Measurements from ENCODE around the gene IL15RA. TPM values are rescaled to one million over a fixed set of nuclear protein-coding genes. Genes with fewer than 3 reads are reported as not detected.

IL15RA gene
- total RNA-seq, 1 donor = 3.0 TPM

GRCh38 chr10:6012121-6012905 lies 35.0 kb upstream of the IL15RA start:
- TF ChIP-seq, protein P1, sequence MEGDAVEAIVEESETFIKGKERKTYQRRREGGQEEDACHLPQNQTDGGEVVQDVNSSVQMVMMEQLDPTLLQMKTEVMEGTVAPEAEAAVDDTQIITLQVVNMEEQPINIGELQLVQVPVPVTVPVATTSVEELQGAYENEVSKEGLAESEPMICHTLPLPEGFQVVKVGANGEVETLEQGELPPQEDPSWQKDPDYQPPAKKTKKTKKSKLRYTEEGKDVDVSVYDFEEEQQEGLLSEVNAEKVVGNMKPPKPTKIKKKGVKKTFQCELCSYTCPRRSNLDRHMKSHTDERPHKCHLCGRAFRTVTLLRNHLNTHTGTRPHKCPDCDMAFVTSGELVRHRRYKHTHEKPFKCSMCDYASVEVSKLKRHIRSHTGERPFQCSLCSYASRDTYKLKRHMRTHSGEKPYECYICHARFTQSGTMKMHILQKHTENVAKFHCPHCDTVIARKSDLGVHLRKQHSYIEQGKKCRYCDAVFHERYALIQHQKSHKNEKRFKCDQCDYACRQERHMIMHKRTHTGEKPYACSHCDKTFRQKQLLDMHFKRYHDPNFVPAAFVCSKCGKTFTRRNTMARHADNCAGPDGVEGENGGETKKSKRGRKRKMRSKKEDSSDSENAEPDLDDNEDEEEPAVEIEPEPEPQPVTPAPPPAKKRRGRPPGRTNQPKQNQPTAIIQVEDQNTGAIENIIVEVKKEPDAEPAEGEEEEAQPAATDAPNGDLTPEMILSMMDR (IDR thresholded peaks at IDR 0.05; ENCODE audit: insufficient read depth, low read depth, low read length) = no peak
- DNase-seq (ENCODE audit: low read depth) = no peak
- no peak overlapping the region for H3K4me3 ChIP-seq (ENCODE audit: low read depth, low read length)

DNA sequence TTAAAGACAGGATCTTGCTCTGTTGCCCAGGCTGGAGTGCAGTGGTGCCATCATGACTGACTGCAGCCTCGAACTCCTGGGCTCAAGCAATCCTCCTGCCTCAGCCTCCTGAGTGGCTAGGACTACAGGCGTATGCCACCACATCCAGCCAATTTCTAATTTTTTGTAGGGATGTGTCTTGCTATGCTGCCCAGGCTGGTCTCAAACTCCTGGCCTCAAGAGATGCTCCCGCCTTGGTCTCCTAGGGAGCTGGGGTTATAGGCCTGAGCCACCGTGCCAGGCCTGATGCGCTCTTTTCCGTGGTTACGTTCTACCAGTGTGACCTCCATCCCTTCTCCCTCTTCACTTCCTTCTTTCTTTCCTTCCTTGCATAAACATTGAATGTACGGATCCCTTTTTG lies 34.2 kb upstream of the IL15RA start:
- no peak for DNase-seq (ENCODE audit: low read depth)
- no peak overlapping the region for H3K4me3 ChIP-seq (ENCODE audit: low read depth, low read length)
- TF ChIP-seq, protein P1 (IDR thresholded peaks at IDR 0.05; ENCODE audit: insufficient read depth, low read depth, low read length) = no peak

GRCh38 chr10:6010569-6010968 lies 33.2 kb upstream of the IL15RA start:
- TF ChIP-seq, protein P1 (IDR thresholded peaks at IDR 0.05; ENCODE audit: insufficient read depth, low read depth, low read length) = no peak
- DNase-seq (ENCODE audit: low read depth) = no peak
- H3K4me3 ChIP-seq (ENCODE audit: low read depth, low read length) = no peak overlapping the region

DNA sequence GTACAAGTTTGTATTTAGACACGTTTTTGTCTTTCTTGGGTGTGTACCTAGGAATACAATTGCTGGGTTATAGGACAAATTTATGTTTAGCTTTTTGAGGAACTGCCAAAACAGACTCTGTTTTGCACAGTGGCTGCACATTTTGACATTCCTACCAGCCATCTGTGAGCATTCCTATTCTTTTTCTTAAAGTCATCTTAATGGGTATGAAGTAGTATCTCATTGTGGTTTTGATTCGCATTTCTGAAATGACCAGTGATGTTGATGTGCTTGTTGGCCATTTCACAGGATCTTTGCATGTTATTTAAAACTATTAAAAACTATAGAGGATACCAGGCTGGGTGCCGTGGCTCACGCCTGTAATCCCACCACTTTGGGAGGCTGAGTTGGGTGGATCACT lies 32.6 kb upstream of the IL15RA start:
- H3K4me3 ChIP-seq (ENCODE audit: low read depth, low read length) = no peak overlapping the region
- TF ChIP-seq, protein P1 (IDR thresholded peaks at IDR 0.05; ENCODE audit: insufficient read depth, low read depth, low read length) = no peak
- no peak for DNase-seq (ENCODE audit: low read depth)

DNA sequence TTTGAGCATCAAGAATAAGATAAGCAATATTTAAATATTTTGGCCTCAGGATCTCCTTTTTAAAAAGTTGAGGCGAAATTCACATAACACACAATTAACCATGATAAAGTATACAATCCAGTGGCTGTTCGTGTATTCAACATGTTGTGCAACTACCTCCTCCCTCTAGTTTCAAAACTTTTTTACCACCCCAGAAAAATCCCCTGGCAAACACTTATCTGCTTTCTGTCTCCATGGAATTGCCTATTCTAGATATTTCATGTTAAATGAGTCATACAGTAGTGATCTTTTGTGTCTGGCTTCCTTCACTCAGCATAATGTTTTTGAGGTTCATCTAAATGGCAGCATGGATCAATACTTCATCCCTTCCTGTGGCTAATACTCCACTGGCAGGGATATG lies 31.8 kb upstream of the IL15RA start:
- H3K4me3 ChIP-seq (ENCODE audit: low read depth, low read length) = peak overlapping the region; percentile 44
- peak; percentile 90 for DNase-seq (ENCODE audit: low read depth)
- TF ChIP-seq, protein P1 (IDR thresholded peaks at IDR 0.05; ENCODE audit: insufficient read depth, low read depth, low read length) = no peak

DNA sequence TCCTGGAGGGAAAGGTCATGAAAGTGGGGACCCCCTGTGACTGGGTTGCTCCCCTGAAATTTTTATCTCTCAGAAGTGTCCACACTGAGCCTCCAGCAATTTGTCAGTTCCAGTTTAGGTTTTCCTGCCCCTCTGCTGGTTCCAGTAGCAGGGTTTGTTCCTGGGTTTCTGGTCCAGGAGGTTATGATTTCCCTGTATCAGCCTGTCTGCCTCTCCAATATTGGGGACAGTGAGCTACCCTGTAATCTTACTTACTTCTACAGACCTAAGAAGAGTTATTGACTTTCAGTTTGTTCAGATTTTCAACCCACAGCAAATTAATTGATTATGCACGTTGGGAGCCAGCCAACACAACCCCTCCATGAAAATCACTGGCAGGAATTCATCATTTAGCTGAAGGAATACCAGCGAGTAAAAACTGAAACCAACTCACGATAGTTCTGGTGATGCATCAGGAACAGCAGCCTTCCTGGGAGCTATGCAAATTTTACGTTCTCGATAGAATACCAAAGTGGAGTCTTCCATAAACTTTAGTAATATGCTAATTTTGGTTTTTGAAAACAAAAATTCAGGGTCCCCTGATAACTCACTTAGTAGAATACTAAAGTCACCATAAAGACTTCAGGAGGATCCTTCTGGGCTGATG lies 31.3 kb upstream of the IL15RA start:
- TF ChIP-seq, protein P1 (IDR thresholded peaks at IDR 0.05; ENCODE audit: insufficient read depth, low read depth, low read length) = no peak
- H3K4me3 ChIP-seq (ENCODE audit: low read depth, low read length) = peak overlapping the region; percentile 44
- peak; percentile 31 for DNase-seq (ENCODE audit: low read depth)
